K562 (cell line): ENCODE results near the gene NAGS. TPM values are rescaled to one million over a fixed set of nuclear protein-coding genes. Genes with fewer than 3 reads are reported as not detected.

Experiments
- BMI1 ChIP-seq: fragments of 150-350 bp; IDR thresholded peaks from 2 replicates; pipeline ENCODE4 v1.6.1; 2014; ENCODE audit warnings: low read length
- BRD4 ChIP-seq: fragments of 200-600 bp; sonication (generic); IDR thresholded peaks from 2 replicates; pipeline ENCODE4 v1.6.1; 2017; ENCODE audit warnings: inconsistent platforms
- DEAF1 ChIP-seq: fragments of 450-650 bp; formaldehyde crosslinking; IDR thresholded peaks from 2 replicates; pipeline ENCODE4 v1.4.0; 2020; ENCODE audit warnings: mild to moderate bottlenecking, moderate library complexity
- ETV1 ChIP-seq: fragments of 450-650 bp; conservative IDR thresholded peaks from 2 replicates; pipeline ENCODE4 v1.6.1; 2016; ENCODE audit warnings: missing genetic modification characterization, control low read depth, low read depth, missing compliant biosample characterization
- NFIX ChIP-seq: fragments of 250-450 bp; sonication (Bioruptor Pico); IDR thresholded peaks from 2 replicates; pipeline ENCODE4 v1.4.0; 2020; ENCODE audit warnings: low read depth, mild to moderate bottlenecking, moderate library complexity
- SNAPC5 ChIP-seq: fragments of 250-450 bp; sonication (Bioruptor Pico); IDR thresholded peaks from 2 replicates; pipeline ENCODE4 v1.8.0; 2021; ENCODE audit warnings: moderate library complexity, mild to moderate bottlenecking, inconsistent platforms
- ZNF280B ChIP-seq: fragments of 250-450 bp; sonication (Bioruptor Pico); IDR thresholded peaks from 2 replicates; pipeline ENCODE4 v1.5.1; 2021; ENCODE audit warnings: mild to moderate bottlenecking
- polyA plus RNA-seq, 8 experiments: library from polyadenylated mRNA; depleted of rRNA in 4 of 8; stranded (reverse) in 5 of 8; unstranded in 3 of 8; fragments of >200 nt; fragmentation: Nextera tagmentation in 2 of 8; fragmentation: Illumina TruSeq in 1 of 8; extraction: Ambion mirVana in 2 of 8; extraction: Trizol in 1 of 8; gene quantifications; 2 replicates each; pipeline versions ENCODE4 v1.2.1 to v1.2.3, GENCODE V29; 2011 to 2014; ENCODE audit warnings: inconsistent platforms in 1 of 8, missing spikeins in 1 of 8
- total RNA-seq, 7 experiments: library from RNA; depleted of rRNA in 6 of 7; stranded (reverse); fragments of >200 nt in 6 of 7; fragmentation: Illumina TruSeq in 2 of 7; extraction: Trizol in 2 of 7; gene quantifications; 2 replicates each; pipeline versions ENCODE4 v1.2.1 to v1.2.3, GENCODE V29; 2011 to 2021; ENCODE audit warnings: low replicate concordance in 1 of 7

Gene NAGS
- total and polyA plus RNA-seq, 9 of the 15 experiments (the other 6 are each of a cell fraction or from before 2014, with no cell fraction given): not detected

GRCh38 chr17:44004761-44005526 lies 522 bp downstream of the NAGS start (continued):
- TF ChIP-seq DEAF1 (no peak), ZNF280B (no peak), ETV1 (tag) (no peak), NFIX (CRISPR knock-in tag) (no peak), BMI1 (no peak), SNAPC5 (CRISPR knock-in tag) (no peak), BRD4 (no peak)
